ENCODE measurements around the gene KBTBD8.

KBTBD8 gene

GRCh38 chr3:66952357-66952756 lies 45.8 kb upstream of the KBTBD8 start:
- Histone ChIP-seq H3K9me2 (replicated peaks; ENCODE audit: insufficient read depth, low read length) (no peaks in the 10 kb centered on the region), H3K4me1 (ENCODE audit: low read length) (peaks cover 30% of the 10 kb centered on the region), H3F3A (ENCODE audit: insufficient read depth, low read length) (peaks cover 3% of the 10 kb centered on the region; the same call in 1 of the 2 replicates), H3K9me3 (replicated peaks; ENCODE audit: insufficient read depth, low read length) (no peaks in the 10 kb centered on the region), H2AFZ (ENCODE audit: low read length) (no peak overlapping the region), H3K27ac (ENCODE audit: low read length) (no peak overlapping the region), H4K20me1 (ENCODE audit: insufficient read depth, low read length) (no peaks in the 10 kb centered on the region), H3K27me3 (replicated peaks; ENCODE audit: insufficient read depth, low read length) (no peaks in the 10 kb centered on the region), H3K4me2 (ENCODE audit: low read depth, low read length) (no peak overlapping the region), H3K79me2 (ENCODE audit: low read length) (no peaks in the 10 kb centered on the region), H3K4me3 (ENCODE audit: low read length) (no peak overlapping the region), H3K36me3 (replicated peaks; ENCODE audit: insufficient read depth, low read length) (no peaks in the 10 kb centered on the region), H3K9ac (ENCODE audit: low read length) (no peak overlapping the region)
- no peak for TF ChIP-seq EZH2phosphoT487 (IDR thresholded peaks at IDR 0.05; ENCODE audit: low read length)
- no peak for TF ChIP-seq EZH2 (optimal IDR thresholded peaks at IDR 0.05; ENCODE audit: low read depth, low read length)
- no peak for TF ChIP-seq CTCF (IDR thresholded peaks at IDR 0.05; ENCODE audit: low read length)
- no peak for DNase-seq

- H3K27me3 ChIP-seq (replicated peaks; ENCODE audit: insufficient read depth, low read length): no peaks in the 10 kb centered on the region
These were observed 44.1 kb upstream of the KBTBD8 start for GRCh38 chr3:66953934-66954445.

GRCh38 chr3:66956742-66957141 lies 41.4 kb upstream of the KBTBD8 start:
- Histone ChIP-seq H3K4me2 (ENCODE audit: low read depth, low read length) (no peak overlapping the region), H2AFZ (ENCODE audit: low read length) (no peak overlapping the region), H3F3A (ENCODE audit: insufficient read depth, low read length) (no peaks in the 10 kb centered on the region), H3K9me3 (replicated peaks; ENCODE audit: insufficient read depth, low read length) (no peaks in the 10 kb centered on the region), H4K20me1 (ENCODE audit: insufficient read depth, low read length) (no peaks in the 10 kb centered on the region), H3K36me3 (replicated peaks; ENCODE audit: insufficient read depth, low read length) (no peaks in the 10 kb centered on the region), H3K4me1 (ENCODE audit: low read length) (no peaks in the 10 kb centered on the region), H3K27ac (ENCODE audit: low read length) (no peak overlapping the region), H3K27me3 (replicated peaks; ENCODE audit: insufficient read depth, low read length) (no peaks in the 10 kb centered on the region), H3K79me2 (ENCODE audit: low read length) (no peaks in the 10 kb centered on the region), H3K9me2 (replicated peaks; ENCODE audit: insufficient read depth, low read length) (no peaks in the 10 kb centered on the region), H3K4me3 (ENCODE audit: low read length) (no peak overlapping the region), H3K9ac (ENCODE audit: low read length) (no peak overlapping the region)
- no peak for TF ChIP-seq CTCF (IDR thresholded peaks at IDR 0.05; ENCODE audit: low read length)
- TF ChIP-seq EZH2phosphoT487 (IDR thresholded peaks at IDR 0.05; ENCODE audit: low read length): no peak
- TF ChIP-seq EZH2 (optimal IDR thresholded peaks at IDR 0.05; ENCODE audit: low read depth, low read length): no peak
- DNase-seq: no peak

More at GRCh38 chr3:66953934-66954445, 44.1 kb upstream of the KBTBD8 start:
- Histone ChIP-seq H3K9ac (ENCODE audit: low read length) (no peak overlapping the region), H3F3A (ENCODE audit: insufficient read depth, low read length) (no peaks in the 10 kb centered on the region), H3K4me3 (ENCODE audit: low read length) (no peak overlapping the region), H2AFZ (ENCODE audit: low read length) (no peak overlapping the region), H3K9me3 (replicated peaks; ENCODE audit: insufficient read depth, low read length) (no peaks in the 10 kb centered on the region), H3K4me1 (ENCODE audit: low read length) (peaks cover 13% of the 10 kb centered on the region), H3K27ac (ENCODE audit: low read length) (no peak overlapping the region), H3K79me2 (ENCODE audit: low read length) (no peaks in the 10 kb centered on the region), H3K9me2 (replicated peaks; ENCODE audit: insufficient read depth, low read length) (no peaks in the 10 kb centered on the region), H3K36me3 (replicated peaks; ENCODE audit: insufficient read depth, low read length) (no peaks in the 10 kb centered on the region), H3K4me2 (ENCODE audit: low read depth, low read length) (no peak overlapping the region), H4K20me1 (ENCODE audit: insufficient read depth, low read length) (no peaks in the 10 kb centered on the region)
- DNase-seq: no peak
- TF ChIP-seq EZH2phosphoT487 (IDR thresholded peaks at IDR 0.05; ENCODE audit: low read length): no peak
- TF ChIP-seq EZH2 (optimal IDR thresholded peaks at IDR 0.05; ENCODE audit: low read depth, low read length): no peak
- TF ChIP-seq CTCF (IDR thresholded peaks at IDR 0.05; ENCODE audit: low read length): no peak
